GM19023 (cell line): ENCODE data around the gene ZNF282.
A peak's percentile ranks its signal among the peaks of the same experiment; 100 is the strongest.

ENCODE experiments used
- ATAC-seq: cut with Tn5 transposase; IDR thresholded peaks from one replicate; pipeline ENCODE4 v1.9.1; 2021; ENCODE audit warnings: mild to moderate bottlenecking, moderate library complexity; ENCODE audit not compliant: unreplicated experiment

The ZNF282 gene

GRCh38 chr7:149195180-149196150 lies at the start of gene ZNF282:
Gene ZNF282, plus strand, starts transcription at chr7:149195546. Its CDS starts 44 bp downstream, at chr7:149195590.
- ATAC-seq, result peak; percentile 91

- peak; percentile 74 for ATAC-seq
Measured at GRCh38 chr7:149147072-149147751, 48.1 kb upstream of the ZNF282 start, which contains the start of gene ZNF398. Gene ZNF398, plus strand, starts transcription at chr7:149147453. Its CDS starts 290 bp downstream, at chr7:149147743.

- peak; percentile 35 for ATAC-seq
Measured at GRCh38 chr7:149147752-149148653, 47.3 kb upstream of the ZNF282 start.

GRCh38 chr7:149150981-149151380 lies 44.4 kb upstream of the ZNF282 start:
- ATAC-seq, result no peak

DNA sequence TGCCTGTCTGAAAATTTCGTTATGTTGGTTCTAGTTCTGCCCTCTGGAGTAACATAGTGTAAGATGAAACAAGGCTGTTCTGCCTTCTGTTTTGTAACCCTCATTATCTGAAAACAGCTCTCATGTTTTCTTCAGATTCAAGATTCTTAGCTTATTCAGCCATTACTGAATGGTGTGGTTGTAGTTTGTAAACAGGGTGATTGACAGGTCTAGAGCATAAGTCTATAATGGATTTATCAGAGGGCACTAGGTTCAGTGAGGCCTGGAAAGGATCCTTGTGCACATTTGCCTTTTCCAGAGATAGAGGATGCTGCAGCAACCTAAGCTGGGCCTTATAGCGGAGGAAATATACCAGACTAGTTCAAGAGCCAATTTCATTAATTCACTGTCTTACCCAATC lies 42.0 kb upstream of the ZNF282 start:
- no peak for ATAC-seq

DNA sequence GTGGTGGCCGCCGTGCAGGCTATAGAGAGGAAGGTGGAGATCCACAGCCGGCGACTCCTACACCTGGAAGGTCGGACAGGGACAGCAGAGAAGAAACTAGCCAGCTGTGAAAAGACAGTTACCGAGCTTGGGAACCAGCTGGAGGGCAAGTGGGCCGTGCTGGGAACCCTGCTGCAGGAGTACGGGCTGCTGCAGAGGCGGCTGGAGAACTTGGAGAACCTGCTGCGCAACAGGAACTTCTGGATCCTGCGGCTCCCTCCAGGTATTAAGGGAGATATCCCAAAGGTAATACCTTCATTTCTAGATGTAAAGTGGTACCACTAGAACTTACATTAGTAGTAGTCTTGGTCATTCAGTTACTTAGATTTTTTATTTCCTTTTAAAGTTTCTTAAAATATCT lies 41.3 kb upstream of the ZNF282 start:
- ATAC-seq, result no peak

DNA sequence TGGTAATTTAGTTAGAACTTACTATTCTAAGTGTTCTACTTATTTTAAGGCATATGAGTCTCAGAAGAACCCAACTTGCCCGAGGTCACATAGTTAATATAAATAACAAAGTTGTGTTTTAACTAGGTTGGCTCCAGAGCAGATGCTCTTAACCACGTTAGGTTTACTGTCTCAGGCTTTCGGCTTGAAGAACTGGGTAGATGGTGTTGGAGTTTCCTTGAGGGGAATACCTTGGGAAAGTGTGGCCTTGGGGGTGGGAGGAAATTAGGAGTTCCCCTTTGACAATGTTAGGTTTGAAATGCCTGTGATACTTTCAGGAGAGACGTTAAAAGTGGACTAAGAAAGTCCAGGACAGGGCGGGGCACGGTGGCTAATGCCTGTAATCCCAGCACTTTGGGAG lies 38.4 kb upstream of the ZNF282 start:
- ATAC-seq, result no peak

DNA sequence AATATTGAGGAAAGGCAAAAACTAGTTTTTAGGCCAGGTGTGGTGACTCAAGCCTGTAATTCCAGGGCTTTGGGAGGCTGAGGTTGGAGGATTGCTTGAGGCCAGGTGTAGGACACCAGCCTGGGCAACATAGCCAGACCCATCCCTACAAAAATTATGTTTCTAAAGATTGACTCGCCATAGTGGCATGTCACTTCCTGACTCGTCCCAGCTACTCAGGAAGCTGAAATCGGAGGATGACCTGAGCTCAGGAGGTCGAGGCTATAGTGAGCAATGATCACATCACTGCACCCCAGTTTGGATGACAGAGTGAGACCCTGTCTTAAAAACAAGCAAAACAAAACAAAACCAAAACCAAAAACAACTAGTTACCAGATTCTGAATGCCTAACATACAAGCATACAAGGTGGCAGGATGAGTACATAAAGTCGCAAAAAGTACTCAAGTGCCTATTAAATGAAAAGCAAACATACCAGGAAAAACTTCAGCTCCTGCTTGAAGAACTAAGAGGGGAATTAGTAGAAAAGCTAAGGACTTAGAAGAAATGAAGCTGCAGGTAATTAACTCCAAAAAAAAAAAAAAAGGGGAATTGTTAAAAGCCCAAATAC lies 34.0 kb upstream of the ZNF282 start:
- no peak for ATAC-seq

DNA sequence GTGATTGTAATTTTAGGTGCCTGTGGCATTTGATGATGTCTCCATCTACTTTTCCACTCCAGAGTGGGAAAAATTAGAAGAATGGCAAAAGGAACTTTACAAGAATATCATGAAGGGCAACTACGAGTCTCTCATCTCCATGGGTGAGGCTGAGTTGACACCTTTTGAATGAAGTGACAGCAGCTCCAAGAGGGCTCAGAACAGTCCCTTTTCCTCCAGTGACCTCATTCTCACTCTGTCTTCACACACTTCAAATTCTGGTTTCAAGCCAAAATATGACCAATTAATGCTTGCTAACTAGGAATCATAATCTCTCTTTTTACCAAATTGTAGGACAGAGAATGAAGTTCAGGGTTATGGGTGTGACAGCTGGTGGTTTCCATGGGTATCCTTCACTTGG lies 29.2 kb upstream of the ZNF282 start:
- ATAC-seq, result no peak

- no peak for ATAC-seq
Measured at GRCh38 chr7:149166630-149167352, 28.6 kb upstream of the ZNF282 start.

- no peak for ATAC-seq
Measured at GRCh38 chr7:149171892-149172533, 23.3 kb upstream of the ZNF282 start.

GRCh38 chr7:149172534-149172920 lies 22.8 kb upstream of the ZNF282 start:
- no peak for ATAC-seq

DNA sequence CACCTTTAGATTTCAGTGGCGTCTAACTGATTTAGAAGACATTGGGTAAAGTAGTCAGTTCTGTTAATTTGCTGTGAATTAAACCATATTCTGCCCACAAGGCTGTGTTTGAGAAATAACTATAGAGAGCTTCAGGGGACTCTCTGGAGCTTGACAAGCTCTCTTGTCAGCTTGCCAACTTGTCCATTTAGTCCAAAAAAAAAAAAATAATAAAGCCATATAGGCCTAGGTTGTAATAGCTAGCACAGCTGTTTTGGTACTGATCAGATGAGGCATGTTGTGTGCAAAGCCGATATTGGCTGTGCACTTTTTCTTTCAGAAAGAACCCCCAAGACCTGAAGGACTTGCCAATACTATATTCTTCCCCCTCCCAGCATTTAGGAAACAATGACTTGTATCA lies 20.2 kb upstream of the ZNF282 start:
- ATAC-seq, result no peak

DNA sequence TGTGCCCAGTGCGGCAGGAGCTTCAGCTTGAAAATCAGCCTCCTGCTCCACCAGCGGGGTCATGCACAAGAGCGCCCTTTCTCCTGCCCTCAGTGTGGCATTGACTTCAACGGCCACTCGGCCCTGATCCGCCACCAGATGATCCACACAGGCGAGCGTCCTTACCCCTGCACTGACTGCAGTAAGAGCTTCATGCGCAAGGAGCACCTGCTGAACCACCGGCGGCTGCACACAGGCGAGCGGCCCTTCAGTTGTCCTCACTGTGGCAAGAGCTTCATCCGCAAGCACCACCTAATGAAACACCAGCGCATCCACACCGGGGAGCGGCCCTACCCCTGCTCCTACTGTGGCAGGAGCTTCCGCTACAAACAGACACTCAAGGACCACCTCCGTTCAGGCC lies 16.1 kb upstream of the ZNF282 start:
- ATAC-seq, result no peak

GRCh38 chr7:149180722-149181449 lies 14.5 kb upstream of the ZNF282 start:
- ATAC-seq, result no peak

- no peak for ATAC-seq
Measured at GRCh38 chr7:149181450-149181790, 13.9 kb upstream of the ZNF282 start.

DNA sequence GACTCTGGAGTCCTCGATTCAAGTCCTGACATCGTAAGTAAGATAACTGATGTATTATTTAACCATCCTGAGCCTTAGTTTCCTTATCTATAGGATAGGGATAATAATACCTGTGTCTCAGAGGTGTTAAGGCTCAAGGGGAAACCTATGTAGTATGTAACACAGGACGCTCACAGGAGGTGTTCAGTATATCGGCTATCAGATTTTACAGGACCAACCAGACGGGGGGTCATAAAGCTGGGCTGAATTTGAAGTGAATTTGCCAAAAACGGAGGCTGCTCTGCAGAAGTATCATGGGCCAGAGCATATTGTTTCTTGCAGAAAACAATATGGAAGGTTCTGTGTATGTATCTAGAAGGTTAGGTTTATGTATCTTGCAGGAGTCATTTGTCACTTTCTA lies 11.1 kb upstream of the ZNF282 start:
- ATAC-seq, result no peak

DNA sequence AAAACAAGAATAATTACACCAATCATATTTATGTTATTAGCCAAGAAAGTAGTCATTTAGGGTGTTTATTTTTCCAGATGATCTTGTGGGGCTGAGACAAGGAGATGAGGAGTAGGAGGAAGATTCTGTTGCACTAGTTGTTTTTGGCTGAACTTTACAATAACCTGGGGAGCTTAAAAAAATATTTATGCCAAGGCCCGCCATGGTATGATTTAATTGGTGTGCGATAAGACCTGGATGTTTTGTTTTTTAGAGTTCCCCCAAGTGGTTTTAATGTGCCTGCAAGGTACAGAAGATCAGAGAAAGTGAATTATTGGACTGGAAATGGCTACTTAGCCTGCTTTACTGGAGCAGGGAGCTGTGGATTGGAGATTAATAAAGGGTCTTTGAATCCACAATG lies 7.1 kb upstream of the ZNF282 start:
- ATAC-seq, result no peak
